ACHN (cell line): ENCODE measurements around the gene TREML2.
"Not testable (repeated sequence)": the region's sequence is repeated elsewhere in the genome, so short reads cannot be mapped to it uniquely, and the experiment has no call there.

Experiments
- DNase-seq: peaks from one replicate; pipeline ENCODE4 v3.0.0-alpha.2; 2015
- in situ Hi-C: cut with HindIII; loops from 2 replicates; pipeline ENCODE4 v1.10.0; 2017; ENCODE audit warnings: low sequenced_read_pairs, low pct_ligation_motif_present, low pct_unique_long_range_greater_than_20kb

The TREML2 gene

DNA sequence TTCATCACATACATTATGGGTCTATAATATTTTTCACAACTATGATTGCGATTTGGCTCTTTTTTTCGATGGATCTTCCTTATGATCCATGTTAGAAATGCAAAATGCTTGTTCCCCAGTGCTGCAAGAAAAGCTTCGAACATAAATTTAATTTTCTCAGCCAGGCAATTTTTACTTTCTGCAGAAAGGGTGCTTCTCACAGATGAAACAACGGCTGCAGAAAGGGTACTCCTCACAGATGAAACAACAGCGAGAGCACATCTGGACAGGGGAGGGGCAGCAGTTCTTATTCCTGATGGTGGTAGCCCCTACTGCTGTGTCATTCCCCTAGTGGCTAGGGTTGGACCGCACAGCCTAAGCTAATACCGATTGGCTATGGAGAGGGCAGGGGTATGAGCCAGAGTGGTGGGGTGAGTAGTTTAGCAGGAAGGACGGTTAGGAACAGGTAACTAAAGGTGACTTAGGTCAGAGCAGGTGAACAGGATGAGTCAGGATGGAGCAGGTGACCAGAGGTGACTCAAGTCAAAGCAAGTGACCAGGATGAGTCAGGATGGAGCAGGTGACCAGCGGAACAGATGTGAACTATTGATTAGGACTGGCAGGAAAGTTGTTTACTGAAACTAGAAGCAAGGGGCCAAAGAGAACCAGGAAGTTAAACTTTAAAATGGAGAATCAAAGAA, 13.8 kb upstream of the TREML2 start:
- in situ Hi-C loops: no loop called here
- DNase-seq: no peak

DNA sequence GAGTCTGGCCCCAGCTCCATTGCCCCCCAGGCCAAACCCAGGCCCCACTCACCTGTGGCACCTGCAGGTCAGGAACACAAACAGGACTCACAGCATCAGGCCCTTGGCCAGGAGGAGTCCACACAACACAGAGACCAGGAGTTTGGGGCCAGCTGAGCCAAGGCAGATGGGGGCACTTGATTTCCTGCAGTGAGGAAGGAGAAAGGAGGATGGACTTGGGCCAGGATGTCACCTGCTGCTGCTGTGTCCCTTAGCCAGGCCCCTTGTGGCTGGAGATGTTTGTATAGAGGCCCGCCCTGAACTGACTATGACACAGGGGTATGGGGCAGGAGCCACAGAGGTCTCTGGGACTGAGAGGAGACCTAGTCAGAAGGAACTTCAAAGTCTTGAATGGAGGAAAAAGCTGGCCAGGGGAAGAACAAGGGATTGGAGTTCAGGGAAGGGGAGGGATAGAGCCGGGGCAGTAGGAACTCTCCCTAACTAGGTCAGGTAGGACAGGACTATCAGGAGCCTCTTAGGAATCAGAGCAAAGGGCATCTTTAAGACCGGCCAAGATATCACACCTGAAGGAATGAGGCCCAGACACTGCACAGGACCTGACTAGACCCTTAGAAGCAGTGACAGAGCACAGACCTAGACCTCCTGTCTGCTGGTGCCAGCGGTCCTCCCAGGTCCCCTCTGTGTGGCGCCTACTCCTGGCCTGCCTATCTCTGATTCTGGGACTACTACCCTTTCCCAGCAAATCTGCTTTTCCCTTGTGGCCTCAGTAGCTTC, 8.8 kb upstream of the TREML2 start:
- no peak for DNase-seq
- in situ Hi-C loops: no loop called here

DNA sequence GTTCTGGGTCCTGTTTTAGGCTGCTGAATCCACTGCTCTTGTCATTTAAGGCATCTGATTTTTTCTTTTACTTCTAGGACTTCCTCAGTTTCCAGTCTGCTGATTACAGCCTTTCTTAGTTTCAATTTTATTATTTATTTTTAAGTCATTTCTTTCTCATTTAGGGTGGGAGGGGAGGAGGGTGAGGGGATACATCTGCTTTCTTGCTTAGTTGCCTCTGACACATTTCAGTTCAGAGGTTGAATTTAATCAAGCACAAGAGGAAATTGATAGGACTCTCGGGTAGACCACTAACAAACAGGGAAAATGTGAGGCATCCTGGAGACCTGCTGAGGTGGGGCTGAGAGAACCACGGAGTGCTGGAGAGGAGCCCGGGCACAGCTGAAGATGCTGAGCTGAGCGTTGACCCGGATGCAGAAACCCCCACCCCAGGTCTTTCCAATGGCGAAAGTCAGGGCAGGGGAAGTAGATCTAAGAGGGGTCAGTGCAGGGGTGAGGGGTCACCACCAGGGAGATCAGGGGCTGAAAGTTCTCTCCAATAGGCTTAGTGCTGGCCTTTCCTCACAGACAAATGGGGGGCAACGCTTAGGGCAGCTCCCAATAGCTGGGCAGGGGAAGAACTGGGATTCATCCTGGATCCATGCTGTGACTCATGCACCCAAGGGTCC, 7.6 kb upstream of the TREML2 start:
- in situ Hi-C loops: no loop called here
- DNase-seq: no peak

DNA sequence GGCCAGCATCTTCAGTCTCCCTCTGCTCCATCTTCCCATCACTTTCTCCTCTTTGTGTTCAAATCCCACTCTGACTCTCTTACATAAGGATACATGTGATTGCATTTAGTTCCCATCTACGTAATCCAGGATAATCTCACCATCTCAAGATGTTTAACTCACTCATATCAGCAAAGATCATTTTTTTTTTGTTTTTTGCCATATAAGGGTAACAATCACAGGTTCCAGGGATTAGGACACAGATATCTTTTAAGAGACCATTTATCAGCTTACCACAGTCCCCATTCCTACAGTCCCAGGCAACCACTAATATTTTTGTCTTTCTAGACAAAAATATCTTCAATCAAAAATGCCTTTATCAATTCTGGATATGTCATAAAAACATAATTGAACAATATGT, 3.2 kb upstream of the TREML2 start:
- in situ Hi-C loops: no loop called here
- no peak for DNase-seq

DNA sequence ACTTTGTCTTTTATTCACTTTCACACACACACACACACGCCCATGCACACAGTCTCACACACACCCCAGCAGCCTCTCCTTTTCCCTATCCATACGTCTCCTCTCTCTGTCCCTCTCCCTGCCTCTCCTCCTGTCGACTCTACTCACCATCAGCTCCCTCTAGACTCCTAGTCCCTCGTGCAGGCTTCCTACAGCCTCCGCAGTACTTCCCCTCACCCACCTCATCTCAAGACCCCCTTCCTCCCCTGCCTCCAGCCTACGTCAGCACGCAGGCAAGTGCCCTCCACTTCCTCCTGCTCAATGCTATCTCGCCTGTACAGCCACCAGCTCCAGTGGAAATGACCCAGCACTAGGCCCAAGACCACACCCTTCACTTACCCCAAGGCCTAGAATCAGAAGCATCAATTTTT, 820 bp upstream of the TREML2 start:
- DNase-seq: no peak
- in situ Hi-C loops: no loop called here

DNA sequence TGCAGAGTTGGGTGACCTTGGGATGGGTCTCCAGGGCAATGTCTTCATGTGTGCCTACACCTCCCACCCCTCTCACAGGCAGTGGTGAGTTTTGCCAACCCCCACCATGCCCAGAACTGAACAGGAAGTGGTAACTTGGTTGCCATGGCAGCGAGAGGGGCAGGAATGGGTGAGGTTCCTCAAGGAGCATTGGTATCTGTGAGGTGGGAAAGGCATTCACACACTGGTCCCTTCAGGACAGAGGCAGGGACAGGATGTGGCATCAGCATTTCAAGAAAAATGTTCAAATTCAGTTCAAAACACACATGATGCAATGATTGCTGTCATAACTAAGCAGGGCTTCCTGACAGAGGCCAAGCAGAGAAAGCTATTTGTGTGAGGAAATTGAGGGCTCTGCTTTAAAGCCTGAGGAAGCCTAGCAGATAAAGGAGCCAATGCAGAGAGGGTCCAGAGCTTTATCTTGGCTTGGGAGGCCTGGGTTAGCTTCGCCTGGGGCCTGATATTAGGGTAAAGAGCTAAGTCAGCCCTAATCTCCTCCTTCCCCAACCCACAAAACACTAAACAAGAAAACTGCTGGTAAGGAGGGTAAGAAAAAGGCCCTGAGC, 551 bp downstream of the TREML2 start:
- DNase-seq: no peak

DNA sequence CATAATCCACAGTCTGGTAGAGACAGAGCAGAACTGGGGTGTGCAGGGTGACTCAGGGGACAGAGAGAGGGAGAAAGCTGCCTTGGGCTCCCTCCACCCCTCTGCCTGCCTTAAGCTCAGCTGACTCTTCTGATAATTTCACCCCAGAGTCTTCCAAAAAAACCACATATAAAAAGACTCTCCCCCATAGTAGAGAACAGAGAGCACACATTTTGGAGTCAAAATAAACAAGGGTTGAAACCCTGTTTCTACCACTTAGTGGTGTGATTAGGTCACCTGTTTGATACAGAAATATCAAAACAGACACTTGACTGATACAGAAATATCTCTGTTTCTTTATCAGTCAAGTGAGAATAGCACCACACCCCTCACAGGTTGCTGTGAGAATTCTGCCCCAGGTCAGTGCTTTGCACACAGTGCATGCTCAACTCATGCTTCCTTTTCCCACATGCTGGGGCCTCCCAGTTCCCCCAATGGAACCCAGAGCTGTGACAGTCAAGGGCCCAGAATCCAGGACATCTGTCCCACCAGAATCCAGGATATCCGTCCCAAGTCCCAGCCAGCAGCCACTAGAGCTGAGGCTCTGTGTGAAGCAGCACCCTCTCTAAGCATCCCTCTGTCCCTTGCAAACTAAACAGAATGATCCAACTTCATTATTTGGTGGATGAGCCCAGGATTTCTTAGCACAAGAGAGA, 1.2 kb downstream of the TREML2 start:
- DNase-seq: no peak
- in situ Hi-C loops: no loop called here

More for the DNA sequence above, 551 bp downstream of the TREML2 start:
- in situ Hi-C loops: no loop called here

DNA sequence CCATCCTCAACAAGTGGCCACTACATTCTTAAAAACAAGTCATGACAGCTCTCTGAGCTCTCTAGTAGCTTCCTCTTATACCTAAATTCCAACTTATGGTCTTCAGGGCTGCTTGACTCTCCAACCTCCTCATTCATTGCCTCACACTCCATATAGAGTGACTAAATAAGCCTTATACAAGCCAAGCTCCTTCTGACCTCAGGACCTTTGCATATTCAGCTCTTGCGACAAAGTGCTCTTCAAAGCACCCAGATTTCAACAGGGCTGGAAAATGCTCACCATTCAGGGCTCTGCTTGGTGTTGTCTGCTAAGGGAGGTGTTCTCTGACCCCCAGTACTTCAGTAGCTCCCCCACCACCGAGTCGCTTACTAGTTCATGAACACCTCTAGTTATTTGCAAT, 3.7 kb downstream of the TREML2 start:
- in situ Hi-C loops: no loop called here
- no peak for DNase-seq

DNA sequence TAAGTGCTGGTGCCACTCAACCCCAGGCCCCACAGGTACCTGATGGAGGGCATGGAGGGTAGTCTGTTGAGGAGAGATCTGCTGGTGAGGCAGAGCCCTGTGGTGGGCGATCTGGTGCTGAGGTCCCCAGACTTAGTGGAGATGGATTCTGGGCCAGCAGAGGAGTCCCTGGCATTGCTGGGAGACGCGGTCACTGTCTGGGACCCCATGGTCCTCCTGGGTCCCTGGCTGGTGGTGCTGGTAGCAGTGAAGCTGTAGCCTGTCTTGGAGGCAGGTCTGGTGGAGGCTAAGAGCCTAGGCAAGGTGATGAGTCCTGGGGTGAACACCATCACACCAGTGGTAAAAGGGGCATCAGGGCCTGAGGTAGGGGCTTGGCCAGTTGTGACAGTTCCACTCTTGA, 6.6 kb downstream of the TREML2 start:
- no peak for DNase-seq
- in situ Hi-C loops: no loop called here

DNA sequence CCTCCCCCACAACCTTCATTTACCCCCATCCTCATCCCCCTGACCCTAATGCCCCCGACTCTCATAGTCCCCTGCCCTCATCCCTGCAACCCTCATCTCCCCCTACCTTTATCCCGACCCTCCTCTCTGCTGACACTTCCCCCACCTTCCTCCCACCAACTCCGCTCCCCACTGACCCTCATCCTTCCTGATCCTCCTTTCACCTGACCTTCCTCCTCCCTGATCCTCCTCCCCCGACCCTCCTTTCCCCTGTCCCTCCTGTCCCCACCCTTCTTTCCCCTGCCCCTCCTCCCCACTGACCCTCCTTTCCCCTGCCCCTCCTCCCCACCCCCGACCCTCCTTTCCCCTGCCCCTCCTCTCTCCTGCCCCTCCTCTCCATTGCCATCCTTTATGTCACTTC, 7.1 kb downstream of the TREML2 start:
- no peak for DNase-seq
- in situ Hi-C loops: no loop called here

DNA sequence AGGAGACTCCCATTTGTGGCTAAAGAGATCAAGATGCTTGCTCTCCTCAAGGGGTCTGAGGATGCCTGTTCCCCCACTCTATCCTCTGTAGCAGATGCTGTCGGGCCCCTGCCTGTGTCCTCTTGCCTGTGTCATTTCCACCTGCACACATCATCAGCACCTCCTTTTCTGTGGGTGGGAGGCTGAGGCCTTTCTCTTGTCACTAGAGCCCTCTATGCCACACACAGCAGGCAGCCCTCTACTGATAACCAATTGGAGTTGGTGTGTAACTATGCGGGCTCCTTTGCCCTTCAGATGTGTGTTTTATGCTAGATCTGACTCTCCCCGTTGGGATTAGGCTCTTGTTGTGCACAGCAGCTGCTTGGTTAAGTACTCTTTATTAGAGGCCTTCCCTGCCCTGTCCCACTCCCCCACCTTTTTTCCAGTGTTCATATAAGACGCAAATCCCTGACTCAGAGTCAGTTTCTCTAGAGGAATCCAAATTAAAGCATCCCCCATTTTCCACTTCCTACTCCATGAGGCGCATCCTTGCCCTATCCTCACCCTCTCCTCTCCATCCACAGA, 7.7 kb downstream of the TREML2 start:
- in situ Hi-C loops: no loop called here
- DNase-seq: no peak

DNA sequence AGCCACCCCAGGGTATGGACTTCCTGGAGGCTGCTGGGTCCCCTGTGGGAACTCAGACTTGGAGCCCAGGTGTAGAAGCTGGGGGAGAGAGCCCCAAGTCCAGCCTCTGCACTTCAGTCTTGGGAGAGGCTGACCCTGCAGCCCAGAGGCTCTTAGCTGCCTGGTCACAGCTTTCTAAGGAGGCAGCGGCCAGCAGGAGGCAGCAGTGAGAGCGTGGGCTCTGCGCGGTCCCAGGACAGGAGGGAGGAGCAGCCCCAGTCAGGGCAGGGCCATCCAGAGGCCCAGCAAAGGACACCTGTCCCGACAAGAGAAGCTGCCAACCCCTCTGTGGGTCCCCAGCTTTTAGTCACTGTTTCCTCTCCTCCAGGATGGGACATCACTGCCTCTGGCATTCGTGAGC, 9.4 kb downstream of the TREML2 start:
- DNase-seq: peak; percentile 26

DNA sequence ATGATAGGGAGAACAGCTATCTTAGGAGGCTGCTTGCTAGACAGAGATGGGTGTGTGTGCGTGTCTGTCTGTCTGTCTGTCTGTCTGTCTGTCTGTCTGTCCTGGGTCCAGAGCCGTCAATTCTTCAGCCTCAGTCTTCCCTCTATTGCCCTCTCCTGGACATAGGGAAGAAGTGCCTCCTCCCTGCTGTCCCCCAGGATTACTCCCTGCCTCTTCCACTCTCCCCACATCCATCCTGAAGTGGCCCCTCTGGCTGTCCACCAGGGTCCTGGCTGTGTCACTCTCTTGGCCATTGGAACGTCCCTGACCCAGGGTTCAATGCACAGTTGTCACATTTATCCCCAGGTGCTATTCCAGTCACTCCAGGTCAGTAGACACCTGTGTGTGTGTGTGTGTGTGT, 10.2 kb downstream of the TREML2 start:
- in situ Hi-C loops: no loop called here
- no peak for DNase-seq

More for the DNA sequence above, 9.4 kb downstream of the TREML2 start:
- in situ Hi-C loops: no loop called here

DNA sequence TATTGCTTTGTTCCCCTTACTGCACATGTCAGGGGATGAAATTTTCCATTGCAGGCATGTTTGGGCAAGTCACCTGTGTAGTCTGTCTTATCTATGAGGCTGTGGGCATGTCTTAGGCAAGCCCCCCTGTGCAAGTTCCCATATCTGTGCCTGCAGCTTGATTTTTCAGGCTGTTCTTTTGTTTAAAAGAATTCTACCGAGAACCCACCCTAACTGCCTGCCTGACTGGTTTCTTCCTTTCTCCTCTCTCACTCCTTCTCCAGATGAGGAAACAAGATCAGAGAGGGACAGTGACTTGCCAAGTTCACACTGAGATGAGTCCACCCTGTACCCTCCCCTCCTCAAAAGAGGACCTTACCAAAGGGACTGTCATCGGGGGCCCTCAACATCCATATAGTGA, 11.0 kb downstream of the TREML2 start:
- DNase-seq: no peak
- in situ Hi-C loops: no loop called here

DNA sequence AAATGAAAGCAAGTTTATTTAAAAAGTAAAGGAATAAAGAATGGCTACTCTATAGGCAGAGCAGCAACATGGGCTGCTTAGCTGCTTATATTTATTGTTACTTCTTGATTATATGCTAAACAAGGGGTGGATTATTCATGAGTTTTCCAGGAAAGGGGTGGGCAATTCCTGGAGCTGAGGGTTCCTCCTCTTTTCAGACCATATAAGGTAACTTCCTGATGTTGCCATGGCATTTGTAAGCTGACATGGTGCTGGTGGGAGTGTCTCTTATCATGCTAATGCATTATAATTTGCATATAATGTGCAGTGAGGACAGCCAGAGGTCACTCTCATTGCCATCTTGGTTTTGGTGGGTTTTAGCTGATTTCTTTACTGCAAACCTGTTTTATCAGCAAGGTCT, 11.9 kb downstream of the TREML2 start:
- in situ Hi-C loops, DNase-seq: not testable (repeated sequence)

DNA sequence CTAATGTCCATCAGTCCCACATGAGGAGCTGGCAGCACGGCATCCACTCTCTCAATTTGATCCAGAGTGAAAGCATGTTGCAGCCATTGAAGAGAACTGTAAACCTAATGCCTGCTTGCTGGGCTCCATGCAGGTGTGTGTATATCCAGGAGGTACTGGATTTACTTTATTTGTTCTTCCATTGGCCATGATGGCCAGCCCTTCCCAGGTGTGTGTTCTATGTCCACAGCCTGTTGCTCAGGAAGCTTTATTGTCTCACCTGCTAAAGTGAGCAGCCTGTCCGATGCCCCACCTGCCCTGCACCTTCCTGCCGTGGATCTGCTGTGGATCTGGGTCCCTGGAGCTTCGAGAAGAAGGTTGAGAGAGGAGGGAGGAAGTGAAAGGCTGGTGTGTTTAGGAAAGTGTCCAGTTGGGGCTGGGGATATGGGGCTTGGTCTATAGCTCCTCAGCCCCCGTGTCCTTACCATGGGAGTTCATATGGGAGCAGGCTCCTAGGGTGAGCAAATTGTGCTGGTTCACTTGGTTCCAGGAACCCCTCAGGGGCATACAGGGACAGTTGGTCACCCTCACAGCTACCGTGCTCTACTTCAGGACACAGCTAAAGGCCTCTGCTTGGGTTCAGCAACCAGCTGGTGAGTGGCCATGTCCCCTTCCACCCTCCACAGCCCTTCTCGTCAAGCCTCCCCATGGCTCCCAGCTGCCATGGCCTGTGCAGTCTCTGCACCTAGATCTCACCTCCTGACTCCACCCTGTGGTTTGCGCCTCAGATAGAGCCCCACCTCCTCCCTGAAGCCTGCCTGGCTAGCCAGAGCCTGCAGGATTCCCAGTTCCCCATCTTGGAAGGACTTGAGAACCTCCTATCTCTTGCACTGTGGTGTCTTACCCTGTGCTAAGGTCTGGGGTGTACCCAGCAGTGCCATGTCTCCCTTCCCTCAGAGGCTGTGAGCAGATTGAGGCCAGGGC, 12.7 kb downstream of the TREML2 start:
- in situ Hi-C loops: no loop called here
- no peak for DNase-seq

DNA sequence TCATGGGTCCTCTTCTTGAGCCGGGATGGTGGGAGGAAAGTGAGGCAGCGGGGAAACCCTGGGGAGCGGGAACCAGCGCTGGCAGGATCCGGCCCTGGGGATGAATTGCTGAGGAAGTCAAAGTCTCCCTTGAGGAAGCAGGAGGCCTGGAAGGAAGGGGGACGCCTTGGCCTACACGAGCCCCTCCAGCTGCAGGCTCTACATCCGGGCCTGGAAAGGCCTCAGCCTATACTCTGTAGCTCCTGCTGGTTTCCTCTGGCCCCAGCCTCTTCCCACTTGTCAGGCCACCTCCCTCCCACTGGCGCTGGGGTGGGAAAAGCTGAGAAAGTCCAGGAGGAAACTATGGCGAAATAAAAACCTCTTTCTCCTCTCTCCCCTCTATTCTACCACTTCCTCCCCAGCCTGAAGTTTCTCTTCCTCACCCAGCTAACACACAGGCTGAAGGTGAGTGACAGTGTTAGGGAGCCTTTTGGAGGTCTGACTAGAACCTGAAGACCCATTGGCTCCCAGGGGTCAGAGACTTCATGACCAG, 14.9 kb downstream of the TREML2 start:
- in situ Hi-C loops: no loop called here
- DNase-seq: no peak
